ENCODE measurements around the gene NDUFS1. TPM values are rescaled to one million over a fixed set of nuclear protein-coding genes. Genes with fewer than 3 reads are reported as not detected.
"Not testable (repeated sequence)": the region's sequence is repeated elsewhere in the genome, so short reads cannot be mapped to it uniquely, and the experiment has no call there.

Gene NDUFS1
- total RNA-seq, 1 donor from 2014 or later, result 133 TPM

- H3K4me3 ChIP-seq (ENCODE audit: low read depth, low read length), result no peak overlapping the region
- TF ChIP-seq CTCF (conservative IDR thresholded peaks at IDR 0.05; ENCODE audit: low read depth, low read length), result no peak
- DNase-seq (ENCODE audit: low read depth), result no peak
Observed at GRCh38 chr2:206079699-206080465, 79.4 kb downstream of the NDUFS1 start.

GRCh38 chr2:206077879-206078278, 81.4 kb downstream of the NDUFS1 start:
- not testable (repeated sequence) for H3K4me3 ChIP-seq (ENCODE audit: low read depth, low read length); DNase-seq (ENCODE audit: low read depth)

GRCh38 chr2:206075113-206075512, 84.1 kb downstream of the NDUFS1 start:
- no peak overlapping the region for H3K4me3 ChIP-seq (ENCODE audit: low read depth, low read length)
- no peak for DNase-seq (ENCODE audit: low read depth)
- no peak for TF ChIP-seq CTCF (conservative IDR thresholded peaks at IDR 0.05; ENCODE audit: low read depth, low read length)

GRCh38 chr2:206071807-206072206, 87.4 kb downstream of the NDUFS1 start:
- TF ChIP-seq CTCF (conservative IDR thresholded peaks at IDR 0.05; ENCODE audit: low read depth, low read length), result no peak
- no peak overlapping the region for H3K4me3 ChIP-seq (ENCODE audit: low read depth, low read length)
- no peak for DNase-seq (ENCODE audit: low read depth)

GRCh38 chr2:206069417-206069816, 89.8 kb downstream of the NDUFS1 start:
- H3K4me3 ChIP-seq (ENCODE audit: low read depth, low read length), result no peak overlapping the region
- no peak for TF ChIP-seq CTCF (conservative IDR thresholded peaks at IDR 0.05; ENCODE audit: low read depth, low read length)
- DNase-seq (ENCODE audit: low read depth), result no peak

- TF ChIP-seq CTCF (conservative IDR thresholded peaks at IDR 0.05; ENCODE audit: low read depth, low read length), result no peak
- no peak for DNase-seq (ENCODE audit: low read depth)
- no peak overlapping the region for H3K4me3 ChIP-seq (ENCODE audit: low read depth, low read length)
Observed at GRCh38 chr2:206068207-206068606, 91.0 kb downstream of the NDUFS1 start.

Other genes starting within 250 kb of the NDUFS1 start
- 4.0 and 5.0 TPM in 2 replicates for gene INO80D, start 73.3 kb downstream of the NDUFS1 start, total RNA-seq
- 626 and 728 TPM in 2 replicates for gene EEF1B2, start 451 bp upstream of the NDUFS1 start, total RNA-seq
- gene ZDBF2, start 115.2 kb upstream of the NDUFS1 start, total RNA-seq, result 2.9 and 6.4 TPM in 2 replicates